GM13977 (cell line): Measurements from ENCODE around the gene SLC35G6.

Source experiments
- DNase-seq: peaks from one replicate; pipeline ENCODE4 v3.0.0; 2012; ENCODE audit warnings: low spot score
- in situ Hi-C: fragments of 300-500 bp; cut with MboI; formaldehyde crosslinking; loops from one replicate; pipeline ENCODE4 v1.12.0; 2022; ENCODE audit warnings: low sequenced_read_pairs, low pct_unique_long_range_greater_than_20kb, mixed read lengths, inconsistent platforms; ENCODE audit not compliant: unreplicated experiment
- TF ChIP-seq, protein P1 (sequence below): IDR thresholded peaks from 2 replicates; pipeline ENCODE4 v1.5.1; 2012; ENCODE audit warnings: mild to moderate bottlenecking, control low read depth; ENCODE audit not compliant: insufficient read depth; ENCODE audit errors: extremely low read depth, missing control alignments

Gene SLC35G6

DNA sequence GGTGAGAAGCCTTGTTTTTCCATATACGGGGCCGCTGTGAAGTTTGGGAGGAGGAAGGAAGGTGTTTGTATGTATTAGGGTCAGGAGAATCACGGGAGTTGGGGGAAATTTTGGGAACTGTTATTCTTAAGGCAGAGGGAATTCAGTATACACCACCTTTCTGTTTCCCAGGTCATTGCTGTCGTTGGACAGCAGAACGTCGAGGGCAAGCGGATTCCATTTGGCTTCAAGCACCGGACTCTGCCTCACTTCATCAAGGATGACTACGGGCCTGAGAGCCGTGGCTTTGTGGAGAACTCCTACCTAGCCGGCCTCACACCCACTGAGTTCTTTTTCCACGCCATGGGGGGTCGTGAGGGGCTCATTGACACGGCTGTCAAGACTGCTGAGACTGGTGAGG is 20.5 kb downstream of the SLC35G6 start:
- DNase-seq: no peak
- in situ Hi-C loops: no loop called here
- TF ChIP-seq, protein P1, sequence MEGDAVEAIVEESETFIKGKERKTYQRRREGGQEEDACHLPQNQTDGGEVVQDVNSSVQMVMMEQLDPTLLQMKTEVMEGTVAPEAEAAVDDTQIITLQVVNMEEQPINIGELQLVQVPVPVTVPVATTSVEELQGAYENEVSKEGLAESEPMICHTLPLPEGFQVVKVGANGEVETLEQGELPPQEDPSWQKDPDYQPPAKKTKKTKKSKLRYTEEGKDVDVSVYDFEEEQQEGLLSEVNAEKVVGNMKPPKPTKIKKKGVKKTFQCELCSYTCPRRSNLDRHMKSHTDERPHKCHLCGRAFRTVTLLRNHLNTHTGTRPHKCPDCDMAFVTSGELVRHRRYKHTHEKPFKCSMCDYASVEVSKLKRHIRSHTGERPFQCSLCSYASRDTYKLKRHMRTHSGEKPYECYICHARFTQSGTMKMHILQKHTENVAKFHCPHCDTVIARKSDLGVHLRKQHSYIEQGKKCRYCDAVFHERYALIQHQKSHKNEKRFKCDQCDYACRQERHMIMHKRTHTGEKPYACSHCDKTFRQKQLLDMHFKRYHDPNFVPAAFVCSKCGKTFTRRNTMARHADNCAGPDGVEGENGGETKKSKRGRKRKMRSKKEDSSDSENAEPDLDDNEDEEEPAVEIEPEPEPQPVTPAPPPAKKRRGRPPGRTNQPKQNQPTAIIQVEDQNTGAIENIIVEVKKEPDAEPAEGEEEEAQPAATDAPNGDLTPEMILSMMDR: no peak

DNA sequence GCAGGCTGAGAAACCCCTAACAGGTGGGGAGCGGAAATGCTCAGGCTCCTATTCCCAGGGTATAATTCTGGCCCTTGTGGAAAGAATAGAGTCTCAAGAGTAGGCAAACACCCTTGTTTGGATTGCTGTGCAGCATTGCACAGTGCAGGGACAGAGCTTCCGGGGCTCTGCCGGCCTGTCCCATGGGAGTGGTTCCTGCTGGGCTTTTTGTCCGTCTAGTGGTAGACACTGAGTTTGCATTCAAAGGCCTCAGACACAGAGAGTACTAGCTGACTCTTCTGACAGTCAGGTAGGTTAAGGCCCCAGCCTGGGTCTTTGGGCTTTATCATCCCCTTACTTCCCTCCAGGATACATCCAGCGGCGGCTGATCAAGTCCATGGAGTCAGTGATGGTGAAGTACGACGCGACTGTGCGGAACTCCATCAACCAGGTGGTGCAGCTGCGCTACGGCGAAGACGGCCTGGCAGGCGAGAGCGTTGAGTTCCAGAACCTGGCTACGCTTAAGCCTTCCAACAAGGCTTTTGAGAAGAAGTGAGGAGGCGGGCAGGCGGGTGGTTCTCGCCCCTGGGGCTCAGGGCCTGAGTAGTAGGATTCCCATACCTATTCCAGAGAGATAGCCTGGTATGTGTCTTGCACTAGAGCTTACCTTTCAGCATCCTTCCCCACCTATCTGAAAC is 21.1 kb downstream of the SLC35G6 start:
- in situ Hi-C loops: no loop called here
- DNase-seq: no peak
- TF ChIP-seq, protein P1: no peak

DNA sequence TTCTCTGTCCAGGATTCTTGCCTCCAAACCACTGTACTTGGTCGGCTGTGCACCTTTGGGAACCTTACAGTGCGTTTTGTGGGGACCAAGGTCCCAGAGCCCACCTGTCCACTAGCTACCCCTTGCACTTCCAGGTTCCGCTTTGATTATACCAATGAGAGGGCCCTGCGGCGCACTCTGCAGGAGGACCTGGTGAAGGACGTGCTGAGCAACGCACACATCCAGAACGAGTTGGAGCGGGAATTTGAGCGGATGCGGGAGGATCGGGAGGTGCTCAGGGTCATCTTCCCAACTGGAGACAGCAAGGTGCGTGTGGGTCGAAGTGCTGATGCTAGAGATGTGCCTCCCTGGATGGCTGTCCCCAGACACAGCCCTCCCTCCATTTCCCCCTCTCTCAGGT is 21.7 kb downstream of the SLC35G6 start:
- no peak for DNase-seq
- TF ChIP-seq, protein P1: peak; percentile 39
- in situ Hi-C loops: no loop called here

DNA sequence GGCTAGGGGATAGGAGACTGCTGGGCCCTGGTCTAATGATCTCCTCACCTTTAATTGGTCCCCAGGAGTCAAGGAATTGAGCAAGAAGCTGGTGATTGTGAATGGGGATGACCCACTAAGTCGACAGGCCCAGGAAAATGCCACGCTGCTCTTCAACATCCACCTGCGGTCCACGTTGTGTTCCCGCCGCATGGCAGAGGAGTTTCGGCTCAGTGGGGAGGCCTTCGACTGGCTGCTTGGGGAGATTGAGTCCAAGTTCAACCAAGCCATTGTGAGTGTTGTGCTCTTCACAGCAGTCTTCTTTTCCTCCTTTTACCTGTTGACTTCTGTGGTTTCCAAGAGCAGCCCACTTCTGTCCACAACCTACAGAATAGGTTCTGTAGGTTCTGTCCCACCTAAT is 22.3 kb downstream of the SLC35G6 start:
- in situ Hi-C loops: no loop called here
- TF ChIP-seq, protein P1: no peak
- DNase-seq: no peak

DNA sequence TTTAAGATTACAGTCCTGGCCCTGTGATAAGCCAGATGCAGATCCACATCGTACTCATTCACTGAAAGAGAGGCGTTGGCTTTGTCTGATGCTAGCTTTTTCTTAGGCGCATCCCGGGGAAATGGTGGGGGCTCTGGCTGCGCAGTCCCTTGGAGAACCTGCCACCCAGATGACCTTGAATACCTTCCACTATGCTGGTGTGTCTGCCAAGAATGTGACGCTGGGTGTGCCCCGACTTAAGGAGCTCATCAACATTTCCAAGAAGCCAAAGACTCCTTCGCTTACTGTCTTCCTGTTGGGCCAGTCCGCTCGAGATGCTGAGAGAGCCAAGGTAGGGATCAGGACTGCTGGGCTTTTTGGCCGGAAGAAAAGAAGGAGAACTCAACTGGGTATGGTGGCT is 26.9 kb downstream of the SLC35G6 start:
- no peak for DNase-seq
- in situ Hi-C loops: no loop called here
- TF ChIP-seq, protein P1: no peak

DNA sequence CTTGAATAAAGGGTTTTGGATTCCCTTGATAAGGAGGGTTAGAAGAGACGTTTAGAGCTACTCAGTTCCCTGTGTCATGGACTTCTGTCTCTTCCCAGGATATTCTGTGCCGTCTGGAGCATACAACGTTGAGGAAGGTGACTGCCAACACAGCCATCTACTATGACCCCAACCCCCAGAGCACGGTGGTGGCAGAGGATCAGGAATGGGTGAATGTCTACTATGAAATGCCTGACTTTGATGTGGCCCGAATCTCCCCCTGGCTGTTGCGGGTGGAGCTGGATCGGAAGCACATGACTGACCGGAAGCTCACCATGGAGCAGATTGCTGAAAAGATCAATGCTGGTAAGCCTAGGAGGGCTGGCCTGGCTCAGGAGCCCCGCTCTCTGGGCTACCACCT is 27.6 kb downstream of the SLC35G6 start:
- in situ Hi-C loops: no loop called here
- TF ChIP-seq, protein P1: no peak
- no peak for DNase-seq

DNA sequence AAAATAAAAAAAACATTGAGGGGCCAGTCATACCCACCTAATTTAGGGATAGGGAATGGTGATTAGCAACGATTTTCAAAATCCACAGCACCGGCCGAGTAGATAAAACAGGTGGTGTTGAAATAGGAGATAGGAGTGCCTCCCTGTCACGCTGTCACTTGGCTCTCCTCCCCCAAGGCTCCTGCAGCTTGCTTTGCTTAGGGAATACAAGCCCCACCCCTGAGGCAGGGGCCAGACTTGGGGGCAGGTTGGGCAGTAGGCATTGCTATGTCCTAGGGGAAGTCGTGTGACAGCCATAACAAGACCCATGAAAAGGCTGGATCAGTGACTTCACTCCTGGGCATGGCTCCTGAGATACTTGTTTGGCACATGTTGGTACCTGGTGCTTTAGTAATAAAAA is 28.7 kb downstream of the SLC35G6 start:
- no peak for DNase-seq
- TF ChIP-seq, protein P1: no peak
- in situ Hi-C loops: no loop called here
